CD14-positive monocyte (primary cell): ENCODE data around the gene AHNAK2. TPM values are rescaled to one million over a fixed set of nuclear protein-coding genes. Genes with fewer than 3 reads are reported as not detected.
A peak's percentile ranks its signal among the peaks of the same experiment; 100 is the strongest.

ENCODE experiments used
- DNase-seq, 3 donors: peaks; one replicate each; pipeline ENCODE4 v3.0.0-alpha.2; 2011 to 2022
- H2AFZ ChIP-seq: 2 replicates; pipeline ENCODE4 v1.6.0; 2012; ENCODE audit warnings: mild to moderate bottlenecking, low read depth, low read length, inconsistent platforms; ENCODE audit not compliant: insufficient read depth, poor library complexity, severe bottlenecking
- H3K27ac ChIP-seq, 2 donors: 1 replicate in 1 of 2; 2 replicates in 1 of 2; pipeline ENCODE4 v1.5.1; 2012 to 2013; ENCODE audit warnings: low read length in 2 of 2, control low read depth in 1 of 2, inconsistent platforms in 1 of 2, low read depth in 1 of 2, mild to moderate bottlenecking in 1 of 2
- H3K27me3 ChIP-seq, 2 donors: one replicate each; pipeline versions ENCODE4 v1.6.0 to v1.6.1; 2011 to 2013; ENCODE audit warnings: low read length in 2 of 2; ENCODE audit not compliant: control insufficient read depth in 2 of 2, insufficient read depth in 2 of 2
- H3K36me3 ChIP-seq, 2 donors: replicated peaks in 1 of 2; 1 replicate in 1 of 2; 2 replicates in 1 of 2; pipeline versions ENCODE4 v1.5.1 to v1.6.1; 2012 to 2013; ENCODE audit warnings: low read length in 2 of 2, control low read depth in 1 of 2, inconsistent platforms in 1 of 2, mild to moderate bottlenecking in 1 of 2; ENCODE audit not compliant: insufficient read depth in 2 of 2, control insufficient read depth in 1 of 2
- H3K4me1 ChIP-seq, 2 donors: 1 replicate in 1 of 2; 2 replicates in 1 of 2; pipeline versions ENCODE4 v1.5.1 to v1.6.1; 2012 to 2013; ENCODE audit warnings: low read length in 2 of 2, control low read depth in 1 of 2, inconsistent platforms in 1 of 2, mild to moderate bottlenecking in 1 of 2, moderate library complexity in 1 of 2; ENCODE audit not compliant: insufficient read depth in 2 of 2, control insufficient read depth in 1 of 2
- H3K4me2 ChIP-seq: replicated peaks from 2 replicates; pipeline ENCODE3; 2012; ENCODE audit warnings: low read length, moderate library complexity, mild to moderate bottlenecking; ENCODE audit not compliant: poor library complexity, severe bottlenecking; ENCODE audit errors: extremely low read depth
- H3K4me3 ChIP-seq, 3 experiments: fragments of 200-600 bp in 1 of 3; sonication (generic) in 1 of 3; replicated peaks in 1 of 3; 1 replicate in 2 of 3; 2 replicates in 1 of 3; pipeline ENCODE4 v1.5.1; 2011 to 2013; ENCODE audit warnings: low read length in 3 of 3, mild to moderate bottlenecking in 3 of 3, control low read depth in 2 of 3, low read depth in 2 of 3, inconsistent platforms in 1 of 3, moderate library complexity in 1 of 3
- H3K79me2 ChIP-seq: 2 replicates; pipeline ENCODE4 v1.6.0; 2012; ENCODE audit warnings: mild to moderate bottlenecking, control low read depth, inconsistent platforms, low read length, moderate library complexity; ENCODE audit not compliant: insufficient read depth
- H3K9ac ChIP-seq: 2 replicates; pipeline ENCODE4 v1.6.0; 2017; ENCODE audit warnings: low read length, mild to moderate bottlenecking; ENCODE audit not compliant: insufficient read depth, poor library complexity, severe bottlenecking
- H3K9me3 ChIP-seq, 2 donors: replicated peaks in 1 of 2; 1 replicate in 1 of 2; 2 replicates in 1 of 2; pipeline versions ENCODE4 v1.5.1 to v1.6.1; 2012 to 2013; ENCODE audit warnings: low read length in 2 of 2, control low read depth in 1 of 2; ENCODE audit not compliant: control insufficient read depth in 1 of 2, insufficient read depth in 1 of 2
- H4K20me1 ChIP-seq: 2 replicates; pipeline ENCODE4 v1.6.0; 2012; ENCODE audit warnings: mild to moderate bottlenecking, low read length, control low read depth, moderate library complexity; ENCODE audit not compliant: insufficient read depth
- H3K27ac Mint-ChIP-seq, 7 donors: one replicate each; pipeline ENCODE4 v1.8.0; 2020; ENCODE audit warnings: mild to moderate bottlenecking in 7 of 7, mixed read lengths in 7 of 7, moderate library complexity in 6 of 7, inconsistent platforms in 2 of 7
- H3K27me3 Mint-ChIP-seq, 3 donors: one replicate each; pipeline ENCODE4 v1.8.0; 2021 to 2022; ENCODE audit warnings: low read depth in 3 of 3, mild to moderate bottlenecking in 3 of 3, mixed read lengths in 3 of 3, moderate library complexity in 3 of 3, inconsistent platforms in 1 of 3
- H3K36me3 Mint-ChIP-seq, 2 donors: one replicate each; pipeline ENCODE4 v1.8.0; 2020; ENCODE audit warnings: mixed read lengths in 2 of 2, inconsistent platforms in 1 of 2, mild to moderate bottlenecking in 1 of 2
- H3K4me1 Mint-ChIP-seq: one replicate; pipeline ENCODE4 v1.8.0; 2020; ENCODE audit warnings: mild to moderate bottlenecking, mixed read lengths
- H3K4me3 Mint-ChIP-seq, 2 donors: one replicate each; pipeline ENCODE4 v1.8.0; 2020; ENCODE audit warnings: mild to moderate bottlenecking in 2 of 2, mixed read lengths in 2 of 2, moderate library complexity in 1 of 2
- H3K9me3 Mint-ChIP-seq, 7 donors: one replicate each; pipeline ENCODE4 v1.8.0; 2020 to 2022; ENCODE audit warnings: mixed read lengths in 7 of 7, mild to moderate bottlenecking in 6 of 7, moderate library complexity in 6 of 7, inconsistent platforms in 2 of 7
- WGBS: methylation state at CpG from one replicate; pipeline ENCODE4 v1.1.5; 2013; ENCODE audit warnings: missing lambda C conversion rate; ENCODE audit not compliant: insufficient coverage; 5-methylcytosine and 5-hydroxymethylcytosine counted together
- intact Hi-C, 2 donors: fragments of 100-400 bp; cut with micrococcal nuclease; formaldehyde crosslinking; loops; one replicate each; pipeline versions ENCODE4 v1.15.0 to v1.15.1; 2023
- polyA plus RNA-seq, 3 donors: library from polyadenylated mRNA; depleted of rRNA in 1 of 3; unstranded in 2 of 3; stranded (reverse) in 1 of 3; fragments of 300-500 nt in 2 of 3; fragments of >200 nt in 1 of 3; fragmentation: Illumina TruSeq in 2 of 3; gene quantifications; 1 replicate in 2 of 3; 2 replicates in 1 of 3; pipeline ENCODE4 v1.2.3, GENCODE V29; 2012 to 2021
- TF ChIP-seq, protein P1 (sequence below): fragments of 200-600 bp; IDR thresholded peaks from one replicate; pipeline ENCODE4 v1.8.0; 2022; ENCODE audit warnings: antibody characterized with exemption, mild to moderate bottlenecking

Gene AHNAK2
- polyA plus RNA-seq, 3 donors, result 0.01 TPM; not detected in 2

DNA sequence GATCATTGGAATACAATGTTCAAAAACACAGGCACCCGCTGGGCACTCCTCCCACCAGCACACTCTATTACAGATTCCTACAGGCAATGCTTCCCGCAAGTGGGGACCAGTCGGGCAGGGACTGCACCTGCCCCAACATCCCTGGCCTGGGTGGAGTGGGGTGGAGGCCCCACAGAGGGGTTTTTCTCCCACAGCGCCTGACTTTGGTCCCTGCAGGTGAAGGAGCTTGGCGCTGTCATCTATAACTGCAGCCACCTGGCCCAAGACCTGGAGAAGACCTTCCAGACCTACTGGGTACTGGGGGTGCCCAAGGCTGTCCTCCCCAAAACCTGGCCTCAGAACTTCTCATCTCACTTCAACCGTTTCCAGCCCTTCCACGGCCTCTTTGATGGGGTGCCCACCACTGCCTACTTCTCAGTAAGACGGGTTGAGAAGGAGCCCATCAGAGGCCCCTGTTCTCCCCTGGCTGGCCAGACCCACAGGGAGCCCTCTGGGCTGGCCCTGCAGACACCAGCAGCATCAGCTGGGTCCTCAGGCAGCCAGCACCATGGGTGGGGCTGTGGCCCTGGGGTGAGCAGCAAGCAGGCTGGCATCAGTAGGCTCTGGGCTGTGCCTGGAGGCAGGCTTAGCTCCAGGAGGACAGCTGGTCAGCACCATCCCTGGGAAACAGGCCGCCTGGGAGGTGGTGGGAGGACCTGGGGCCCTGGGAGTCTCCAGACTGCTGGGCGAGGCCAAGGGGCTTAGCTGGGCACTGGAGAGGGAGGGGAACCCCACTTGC lies 47.5 kb downstream of the AHNAK2 start:
- no peak overlapping the region for H3K9ac ChIP-seq
- H3K4me1 Mint-ChIP-seq, result peaks cover 17% of the 10 kb centered on the region
- intact Hi-C loops, result no loop called here
- peaks cover 0 to 3% of the 10 kb centered on the region in 2 donors for H3K9me3 ChIP-seq
- TF ChIP-seq, protein P1, sequence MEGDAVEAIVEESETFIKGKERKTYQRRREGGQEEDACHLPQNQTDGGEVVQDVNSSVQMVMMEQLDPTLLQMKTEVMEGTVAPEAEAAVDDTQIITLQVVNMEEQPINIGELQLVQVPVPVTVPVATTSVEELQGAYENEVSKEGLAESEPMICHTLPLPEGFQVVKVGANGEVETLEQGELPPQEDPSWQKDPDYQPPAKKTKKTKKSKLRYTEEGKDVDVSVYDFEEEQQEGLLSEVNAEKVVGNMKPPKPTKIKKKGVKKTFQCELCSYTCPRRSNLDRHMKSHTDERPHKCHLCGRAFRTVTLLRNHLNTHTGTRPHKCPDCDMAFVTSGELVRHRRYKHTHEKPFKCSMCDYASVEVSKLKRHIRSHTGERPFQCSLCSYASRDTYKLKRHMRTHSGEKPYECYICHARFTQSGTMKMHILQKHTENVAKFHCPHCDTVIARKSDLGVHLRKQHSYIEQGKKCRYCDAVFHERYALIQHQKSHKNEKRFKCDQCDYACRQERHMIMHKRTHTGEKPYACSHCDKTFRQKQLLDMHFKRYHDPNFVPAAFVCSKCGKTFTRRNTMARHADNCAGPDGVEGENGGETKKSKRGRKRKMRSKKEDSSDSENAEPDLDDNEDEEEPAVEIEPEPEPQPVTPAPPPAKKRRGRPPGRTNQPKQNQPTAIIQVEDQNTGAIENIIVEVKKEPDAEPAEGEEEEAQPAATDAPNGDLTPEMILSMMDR, result no peak
- H3K9me3 Mint-ChIP-seq, result peaks cover 0 to 4% (median 0%) of the 10 kb centered on the region in 7 donors
- no peak for DNase-seq
- no peak overlapping the region for H3K4me3 Mint-ChIP-seq
- peaks cover 0 to 4% of the 10 kb centered on the region in 2 donors for H3K36me3 ChIP-seq
- WGBS, result 98% methylated on average over 5 of the region's 10 CpGs
- H3K4me1 ChIP-seq, result peaks cover 25 to 29% of the 10 kb centered on the region in 2 donors
- H3K4me2 ChIP-seq, result no peak overlapping the region
- no peak overlapping the region for H3K27ac ChIP-seq
- peaks cover 15% of the 10 kb centered on the region for H3K79me2 ChIP-seq
- H3K27ac Mint-ChIP-seq, result no peak overlapping the region
- H3K4me3 ChIP-seq, result no peak overlapping the region
- H3K36me3 Mint-ChIP-seq, result peaks cover 4 to 5% of the 10 kb centered on the region in 2 donors
- no peak overlapping the region for H2AFZ ChIP-seq
- peaks cover 15 to 18% (median 16%) of the 10 kb centered on the region in 3 donors for H3K27me3 Mint-ChIP-seq
- peaks cover 7 to 18% of the 10 kb centered on the region in 2 donors for H3K27me3 ChIP-seq
- no peaks in the 10 kb centered on the region for H4K20me1 ChIP-seq

DNA sequence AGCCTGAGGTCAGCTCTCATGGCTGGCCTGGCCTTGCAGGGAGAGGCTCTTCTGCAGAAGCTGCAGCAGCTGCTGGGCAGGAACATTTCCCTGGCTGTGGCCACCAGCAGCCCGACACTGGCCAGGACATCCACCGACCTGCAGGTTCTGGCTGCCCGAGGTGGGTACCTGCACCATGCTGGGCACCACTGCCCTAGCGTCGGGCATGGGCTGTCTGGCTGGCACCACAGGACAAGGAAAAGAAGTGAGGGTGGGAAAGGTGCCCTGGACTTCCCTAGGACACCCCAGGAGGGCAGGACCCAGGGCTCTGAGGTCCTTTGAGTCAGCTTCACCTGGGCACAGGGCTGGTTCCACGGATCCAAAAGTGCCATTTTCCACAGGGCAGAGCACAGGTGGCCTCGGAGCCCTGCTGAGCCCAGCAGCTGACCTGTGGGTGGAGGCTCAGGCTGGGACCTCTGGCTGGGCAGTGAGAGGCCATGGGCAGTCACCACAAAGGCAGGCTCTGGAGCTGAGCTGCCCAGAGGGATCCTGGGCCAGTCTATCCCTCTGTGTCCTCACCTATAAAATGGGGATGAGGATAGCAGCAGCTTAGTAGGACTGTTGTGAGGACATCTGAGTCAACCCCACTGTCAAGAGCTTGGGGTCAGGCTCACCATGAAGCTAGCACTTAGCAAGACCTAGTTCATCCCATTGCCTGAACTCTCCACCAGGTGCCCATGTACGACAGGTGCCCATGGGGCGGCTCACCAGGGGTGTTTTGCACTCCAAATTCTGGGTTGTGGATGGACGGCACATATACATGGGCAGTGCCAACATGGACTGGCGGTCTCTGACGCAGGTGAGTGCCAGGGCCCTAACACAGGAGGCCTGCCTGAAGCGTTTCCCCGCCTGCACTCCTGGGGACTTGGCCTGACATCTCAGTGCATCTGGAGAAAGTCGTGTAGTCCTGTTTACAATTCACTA lies 48.6 kb downstream of the AHNAK2 start:
- H3K4me3 Mint-ChIP-seq, result no peak overlapping the region
- no peak for DNase-seq
- Histone ChIP-seq H3K9ac (no peak overlapping the region), H2AFZ (no peak overlapping the region), H3K27ac (no peak overlapping the region), H3K4me2 (no peak overlapping the region), H3K79me2 (peaks cover 20% of the 10 kb centered on the region), H3K4me1 (peaks cover 37 to 40% of the 10 kb centered on the region in 2 donors), H4K20me1 (no peaks in the 10 kb centered on the region), H3K4me3 (no peak overlapping the region), H3K9me3 (peaks cover 0 to 3% of the 10 kb centered on the region in 2 donors), H3K27me3 (peaks cover 4 to 7% of the 10 kb centered on the region in 2 donors), H3K36me3 (peaks cover 0 to 4% of the 10 kb centered on the region in 2 donors)
- TF ChIP-seq, protein P1, result no peak
- H3K27ac Mint-ChIP-seq, result peak overlapping the region in 1 of 7 donors; percentile 40
- 99% methylated on average over 13 of the region's 15 CpGs for WGBS
- peaks cover 4% of the 10 kb centered on the region in 2 donors for H3K36me3 Mint-ChIP-seq
- H3K4me1 Mint-ChIP-seq, result peaks cover 29% of the 10 kb centered on the region
- peaks cover 7% of the 10 kb centered on the region in 3 donors for H3K27me3 Mint-ChIP-seq
- intact Hi-C loops, result no loop called here
- H3K9me3 Mint-ChIP-seq, result peaks cover 0 to 3% (median 0%) of the 10 kb centered on the region in 7 donors
